ENCODE data around the gene DEFB123.

DNA sequence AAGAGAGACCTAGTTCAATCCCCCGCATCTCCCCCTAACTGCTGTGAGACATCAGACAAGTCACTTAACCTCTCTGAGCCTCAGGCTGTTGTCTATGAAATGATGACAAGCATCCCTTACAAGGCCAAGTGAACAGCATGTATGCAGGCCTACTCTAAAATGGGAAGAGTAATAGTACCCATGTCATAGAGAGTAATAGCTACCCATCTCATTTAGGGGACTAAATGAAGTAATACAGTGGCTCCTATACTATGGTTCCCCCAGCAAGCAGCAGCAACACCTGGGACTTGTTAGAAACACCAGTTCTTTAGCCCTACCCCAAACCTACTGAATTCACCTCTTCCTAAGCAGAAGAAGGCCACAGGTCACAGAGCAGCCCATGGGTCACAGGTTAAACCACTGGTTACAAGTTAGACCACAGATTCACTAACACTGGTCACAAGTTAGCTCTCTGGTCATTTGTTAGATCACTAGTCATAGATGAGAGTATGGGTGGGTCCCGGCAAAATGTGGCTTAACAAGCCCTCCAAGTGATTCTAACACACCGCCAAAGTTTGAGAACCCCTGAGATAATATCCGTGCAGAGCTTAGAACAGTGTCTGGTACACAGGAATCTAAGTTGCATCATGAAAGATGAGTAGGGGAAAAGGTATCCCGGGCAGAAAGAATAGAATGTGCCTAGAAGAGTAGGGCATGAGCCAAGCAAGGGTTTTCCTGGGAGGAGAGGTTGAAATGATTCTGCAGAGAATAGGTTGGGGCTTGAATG lies 33.1 kb downstream of the DEFB123 start:
- TF ChIP-seq, protein P1, sequence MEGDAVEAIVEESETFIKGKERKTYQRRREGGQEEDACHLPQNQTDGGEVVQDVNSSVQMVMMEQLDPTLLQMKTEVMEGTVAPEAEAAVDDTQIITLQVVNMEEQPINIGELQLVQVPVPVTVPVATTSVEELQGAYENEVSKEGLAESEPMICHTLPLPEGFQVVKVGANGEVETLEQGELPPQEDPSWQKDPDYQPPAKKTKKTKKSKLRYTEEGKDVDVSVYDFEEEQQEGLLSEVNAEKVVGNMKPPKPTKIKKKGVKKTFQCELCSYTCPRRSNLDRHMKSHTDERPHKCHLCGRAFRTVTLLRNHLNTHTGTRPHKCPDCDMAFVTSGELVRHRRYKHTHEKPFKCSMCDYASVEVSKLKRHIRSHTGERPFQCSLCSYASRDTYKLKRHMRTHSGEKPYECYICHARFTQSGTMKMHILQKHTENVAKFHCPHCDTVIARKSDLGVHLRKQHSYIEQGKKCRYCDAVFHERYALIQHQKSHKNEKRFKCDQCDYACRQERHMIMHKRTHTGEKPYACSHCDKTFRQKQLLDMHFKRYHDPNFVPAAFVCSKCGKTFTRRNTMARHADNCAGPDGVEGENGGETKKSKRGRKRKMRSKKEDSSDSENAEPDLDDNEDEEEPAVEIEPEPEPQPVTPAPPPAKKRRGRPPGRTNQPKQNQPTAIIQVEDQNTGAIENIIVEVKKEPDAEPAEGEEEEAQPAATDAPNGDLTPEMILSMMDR (IDR thresholded peaks at IDR 0.05; ENCODE audit: low read depth, low read length, missing input control): no peak
- TF ChIP-seq YY1 (IDR thresholded peaks at IDR 0.05) (no peak), RAD21 (IDR thresholded peaks at IDR 0.05) (no peak), TAF1 (conservative IDR thresholded peaks at IDR 0.05) (no peak), FOXA1 (IDR thresholded peaks at IDR 0.05) (no peak), JUND (IDR thresholded peaks at IDR 0.05) (no peak), SP1 (IDR thresholded peaks at IDR 0.05) (no peak), GABPA (IDR thresholded peaks at IDR 0.05 in 1 of 2, conservative IDR thresholded peaks at IDR 0.05 in 1 of 2) (no peak), RXRA (IDR thresholded peaks at IDR 0.05) (no peak)
- TF ChIP-seq, protein P2, sequence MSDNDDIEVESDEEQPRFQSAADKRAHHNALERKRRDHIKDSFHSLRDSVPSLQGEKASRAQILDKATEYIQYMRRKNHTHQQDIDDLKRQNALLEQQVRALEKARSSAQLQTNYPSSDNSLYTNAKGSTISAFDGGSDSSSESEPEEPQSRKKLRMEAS (IDR thresholded peaks at IDR 0.05): no peak
- TF ChIP-seq, protein P3, sequence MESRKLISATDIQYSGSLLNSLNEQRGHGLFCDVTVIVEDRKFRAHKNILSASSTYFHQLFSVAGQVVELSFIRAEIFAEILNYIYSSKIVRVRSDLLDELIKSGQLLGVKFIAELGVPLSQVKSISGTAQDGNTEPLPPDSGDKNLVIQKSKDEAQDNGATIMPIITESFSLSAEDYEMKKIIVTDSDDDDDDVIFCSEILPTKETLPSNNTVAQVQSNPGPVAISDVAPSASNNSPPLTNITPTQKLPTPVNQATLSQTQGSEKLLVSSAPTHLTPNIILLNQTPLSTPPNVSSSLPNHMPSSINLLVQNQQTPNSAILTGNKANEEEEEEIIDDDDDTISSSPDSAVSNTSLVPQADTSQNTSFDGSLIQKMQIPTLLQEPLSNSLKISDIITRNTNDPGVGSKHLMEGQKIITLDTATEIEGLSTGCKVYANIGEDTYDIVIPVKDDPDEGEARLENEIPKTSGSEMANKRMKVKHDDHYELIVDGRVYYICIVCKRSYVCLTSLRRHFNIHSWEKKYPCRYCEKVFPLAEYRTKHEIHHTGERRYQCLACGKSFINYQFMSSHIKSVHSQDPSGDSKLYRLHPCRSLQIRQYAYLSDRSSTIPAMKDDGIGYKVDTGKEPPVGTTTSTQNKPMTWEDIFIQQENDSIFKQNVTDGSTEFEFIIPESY (IDR thresholded peaks at IDR 0.05): no peak
- TF ChIP-seq, protein P4, sequence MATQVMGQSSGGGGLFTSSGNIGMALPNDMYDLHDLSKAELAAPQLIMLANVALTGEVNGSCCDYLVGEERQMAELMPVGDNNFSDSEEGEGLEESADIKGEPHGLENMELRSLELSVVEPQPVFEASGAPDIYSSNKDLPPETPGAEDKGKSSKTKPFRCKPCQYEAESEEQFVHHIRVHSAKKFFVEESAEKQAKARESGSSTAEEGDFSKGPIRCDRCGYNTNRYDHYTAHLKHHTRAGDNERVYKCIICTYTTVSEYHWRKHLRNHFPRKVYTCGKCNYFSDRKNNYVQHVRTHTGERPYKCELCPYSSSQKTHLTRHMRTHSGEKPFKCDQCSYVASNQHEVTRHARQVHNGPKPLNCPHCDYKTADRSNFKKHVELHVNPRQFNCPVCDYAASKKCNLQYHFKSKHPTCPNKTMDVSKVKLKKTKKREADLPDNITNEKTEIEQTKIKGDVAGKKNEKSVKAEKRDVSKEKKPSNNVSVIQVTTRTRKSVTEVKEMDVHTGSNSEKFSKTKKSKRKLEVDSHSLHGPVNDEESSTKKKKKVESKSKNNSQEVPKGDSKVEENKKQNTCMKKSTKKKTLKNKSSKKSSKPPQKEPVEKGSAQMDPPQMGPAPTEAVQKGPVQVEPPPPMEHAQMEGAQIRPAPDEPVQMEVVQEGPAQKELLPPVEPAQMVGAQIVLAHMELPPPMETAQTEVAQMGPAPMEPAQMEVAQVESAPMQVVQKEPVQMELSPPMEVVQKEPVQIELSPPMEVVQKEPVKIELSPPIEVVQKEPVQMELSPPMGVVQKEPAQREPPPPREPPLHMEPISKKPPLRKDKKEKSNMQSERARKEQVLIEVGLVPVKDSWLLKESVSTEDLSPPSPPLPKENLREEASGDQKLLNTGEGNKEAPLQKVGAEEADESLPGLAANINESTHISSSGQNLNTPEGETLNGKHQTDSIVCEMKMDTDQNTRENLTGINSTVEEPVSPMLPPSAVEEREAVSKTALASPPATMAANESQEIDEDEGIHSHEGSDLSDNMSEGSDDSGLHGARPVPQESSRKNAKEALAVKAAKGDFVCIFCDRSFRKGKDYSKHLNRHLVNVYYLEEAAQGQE (IDR thresholded peaks at IDR 0.05): no peak
- TF ChIP-seq, protein P5, sequence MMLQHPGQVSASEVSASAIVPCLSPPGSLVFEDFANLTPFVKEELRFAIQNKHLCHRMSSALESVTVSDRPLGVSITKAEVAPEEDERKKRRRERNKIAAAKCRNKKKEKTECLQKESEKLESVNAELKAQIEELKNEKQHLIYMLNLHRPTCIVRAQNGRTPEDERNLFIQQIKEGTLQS (IDR thresholded peaks at IDR 0.05): no peak
